Tibial nerve (tissue), 4 donors: ENCODE data around the gene RAPGEF2. TPM values are rescaled to one million over a fixed set of nuclear protein-coding genes. Genes with fewer than 3 reads are reported as not detected.
"Not testable (repeated sequence)": the region's sequence is repeated elsewhere in the genome, so short reads cannot be mapped to it uniquely, and the experiment has no call there.

ENCODE experiments used
- DNase-seq, 2 donors: peaks; one replicate each; pipeline ENCODE4 v3.0.0-alpha.2; 2019; ENCODE audit warnings: low spot score in 2 of 2
- H3K27ac ChIP-seq, 4 donors: fragments of 200-600 bp; sonication (generic) in 3 of 4; one replicate each; pipeline ENCODE4 v1.5.1; 2017 to 2019; ENCODE audit warnings: mild to moderate bottlenecking in 1 of 4
- H3K27me3 ChIP-seq, 2 donors: fragments of 200-600 bp; sonication (generic) in 1 of 2; one replicate each; pipeline versions ENCODE4 v1.5.1 to v1.6.0; 2017 to 2019
- H3K36me3 ChIP-seq, 3 donors: fragments of 200-600 bp; sonication (generic); one replicate each; pipeline ENCODE4 v1.5.1; 2018 to 2019
- H3K4me1 ChIP-seq, 4 donors: fragments of 200-600 bp; sonication (generic) in 3 of 4; one replicate each; pipeline ENCODE4 v1.5.1; 2017 to 2019
- H3K4me3 ChIP-seq, 4 donors: fragments of 200-600 bp; sonication (generic) in 3 of 4; one replicate each; pipeline ENCODE4 v1.5.1; 2017 to 2019; ENCODE audit warnings: mild to moderate bottlenecking in 1 of 4, moderate library complexity in 1 of 4
- H3K9me3 ChIP-seq, 4 donors: fragments of 200-600 bp; sonication (generic) in 3 of 4; one replicate each; pipeline ENCODE4 v1.5.1; 2017 to 2019
- EP300 ChIP-seq, 2 donors: sonication (generic); formaldehyde crosslinking; IDR thresholded peaks; one replicate each; pipeline ENCODE4 v1.6.1; 2017; ENCODE audit warnings: antibody characterized with exemption in 2 of 2, mild to moderate bottlenecking in 1 of 2
- POLR2A ChIP-seq, 2 donors: fragments of 450-650 bp; IDR thresholded peaks; one replicate each; pipeline ENCODE4 v1.6.1; 2017; ENCODE audit warnings: antibody characterized with exemption in 2 of 2, mild to moderate bottlenecking in 2 of 2, moderate library complexity in 2 of 2
- WGBS, 2 donors: methylation state at CpG; one replicate each; pipeline ENCODE4 v1.1.5; 2018; 5-methylcytosine and 5-hydroxymethylcytosine counted together
- total RNA-seq, 4 donors: library from RNA; depleted of rRNA; stranded (reverse); fragments of >200 nt; gene quantifications; one replicate each; pipeline ENCODE4 v1.1.0, GENCODE V29; 2016
- TF ChIP-seq, protein P1 (sequence below), 5 experiments: fragments of 200-600 bp in 3 of 5; fragments of 450-650 bp in 2 of 5; sonication (generic) in 3 of 5; IDR thresholded peaks; one replicate each; pipeline ENCODE4 v1.5.1; 2016 to 2019; ENCODE audit warnings: antibody characterized with exemption in 5 of 5, mild to moderate bottlenecking in 3 of 5, moderate library complexity in 2 of 5

Gene RAPGEF2
- total RNA-seq, 4 donors from 2014 or later: 61.0 to 81.5 (median 69.5) TPM

DNA sequence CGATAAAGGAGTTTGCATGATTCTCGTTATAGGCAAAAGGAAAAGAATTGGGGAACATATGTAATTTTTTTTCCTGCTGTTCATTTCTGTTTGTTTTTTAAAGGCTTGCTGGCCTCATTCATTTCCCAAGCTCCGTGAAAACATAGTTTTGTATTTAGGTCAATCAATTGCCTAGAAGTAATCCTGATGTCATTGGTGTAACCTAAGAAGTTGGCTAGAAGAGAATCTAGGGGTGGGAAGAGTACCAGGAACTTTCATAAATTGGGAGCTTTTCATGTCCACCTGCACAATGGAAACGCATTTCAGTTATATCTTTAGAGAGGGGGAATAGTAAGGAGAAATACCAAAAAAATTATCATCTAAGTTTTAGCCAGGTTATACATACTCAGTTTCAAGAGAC lies 3.8 kb downstream of the RAPGEF2 start:
- no peak for DNase-seq
- H3K4me1 ChIP-seq: peaks cover 0 to 62% (median 17%) of the 10 kb centered on the region in 4 donors
- H3K4me3 ChIP-seq: peak overlapping the region in 1 of 4 donors; percentile 100
- H3K27ac ChIP-seq: peak overlapping the region in 2 of 4 donors; percentile 65 to 98
- no peaks in the 10 kb centered on the region for H3K36me3 ChIP-seq
- 37 to 46% methylated on average over 4 of the region's 4 CpGs for WGBS, 2 donors
- H3K27me3 ChIP-seq: no peaks in the 10 kb centered on the region
- TF ChIP-seq EP300 (IDR thresholded peaks at IDR 0.05) (no peak), POLR2A (IDR thresholded peaks at IDR 0.05) (no peak)
- TF ChIP-seq, protein P1, sequence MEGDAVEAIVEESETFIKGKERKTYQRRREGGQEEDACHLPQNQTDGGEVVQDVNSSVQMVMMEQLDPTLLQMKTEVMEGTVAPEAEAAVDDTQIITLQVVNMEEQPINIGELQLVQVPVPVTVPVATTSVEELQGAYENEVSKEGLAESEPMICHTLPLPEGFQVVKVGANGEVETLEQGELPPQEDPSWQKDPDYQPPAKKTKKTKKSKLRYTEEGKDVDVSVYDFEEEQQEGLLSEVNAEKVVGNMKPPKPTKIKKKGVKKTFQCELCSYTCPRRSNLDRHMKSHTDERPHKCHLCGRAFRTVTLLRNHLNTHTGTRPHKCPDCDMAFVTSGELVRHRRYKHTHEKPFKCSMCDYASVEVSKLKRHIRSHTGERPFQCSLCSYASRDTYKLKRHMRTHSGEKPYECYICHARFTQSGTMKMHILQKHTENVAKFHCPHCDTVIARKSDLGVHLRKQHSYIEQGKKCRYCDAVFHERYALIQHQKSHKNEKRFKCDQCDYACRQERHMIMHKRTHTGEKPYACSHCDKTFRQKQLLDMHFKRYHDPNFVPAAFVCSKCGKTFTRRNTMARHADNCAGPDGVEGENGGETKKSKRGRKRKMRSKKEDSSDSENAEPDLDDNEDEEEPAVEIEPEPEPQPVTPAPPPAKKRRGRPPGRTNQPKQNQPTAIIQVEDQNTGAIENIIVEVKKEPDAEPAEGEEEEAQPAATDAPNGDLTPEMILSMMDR (IDR thresholded peaks at IDR 0.05): no peak
- H3K9me3 ChIP-seq: no peaks in the 10 kb centered on the region

DNA sequence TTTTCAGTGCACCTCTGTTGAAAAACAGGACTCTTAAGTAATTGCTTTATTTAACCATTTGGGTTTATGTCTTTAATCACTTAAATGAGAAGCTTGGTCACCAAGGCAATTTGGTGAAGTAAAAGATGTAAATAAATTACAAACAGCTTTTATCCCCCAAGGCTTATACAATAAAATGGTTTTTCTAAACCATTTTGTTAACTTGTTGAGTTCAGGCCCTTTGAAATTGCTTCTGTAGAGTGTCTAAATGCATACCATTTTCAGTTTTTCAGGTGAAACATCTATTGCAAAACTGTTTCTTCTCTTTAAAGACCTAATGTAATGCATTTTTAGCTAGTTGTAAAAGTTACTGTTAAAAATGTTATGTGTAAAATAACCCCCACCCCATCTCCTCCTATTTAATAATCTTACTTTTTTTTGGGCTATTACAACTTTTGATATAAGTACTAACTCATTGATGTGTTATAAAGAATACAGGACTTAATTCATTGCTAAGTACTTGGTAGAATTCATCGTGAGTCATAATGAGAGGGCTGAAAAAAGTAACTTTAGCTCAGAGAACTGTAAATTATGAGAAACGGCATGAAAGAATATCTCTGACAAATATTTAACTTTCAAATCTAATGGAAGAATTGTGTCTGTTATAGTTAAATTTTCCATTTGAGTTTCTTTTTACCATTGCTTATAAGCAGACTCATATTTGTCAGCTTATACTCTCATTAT lies 4.5 kb downstream of the RAPGEF2 start:
- no peaks in the 10 kb centered on the region for H3K9me3 ChIP-seq
- peaks cover 0 to 57% (median 17%) of the 10 kb centered on the region in 4 donors for H3K4me1 ChIP-seq
- 5 to 11% methylated on average over 2 of the region's 2 CpGs for WGBS, 2 donors
- H3K4me3 ChIP-seq: no peak overlapping the region
- DNase-seq: no peak
- H3K36me3 ChIP-seq: no peaks in the 10 kb centered on the region
- TF ChIP-seq, protein P1 (IDR thresholded peaks at IDR 0.05): no peak
- TF ChIP-seq EP300 (IDR thresholded peaks at IDR 0.05) (no peak), POLR2A (IDR thresholded peaks at IDR 0.05) (no peak)
- H3K27me3 ChIP-seq: no peaks in the 10 kb centered on the region
- H3K27ac ChIP-seq: peak overlapping the region in 1 of 4 donors; percentile 12

DNA sequence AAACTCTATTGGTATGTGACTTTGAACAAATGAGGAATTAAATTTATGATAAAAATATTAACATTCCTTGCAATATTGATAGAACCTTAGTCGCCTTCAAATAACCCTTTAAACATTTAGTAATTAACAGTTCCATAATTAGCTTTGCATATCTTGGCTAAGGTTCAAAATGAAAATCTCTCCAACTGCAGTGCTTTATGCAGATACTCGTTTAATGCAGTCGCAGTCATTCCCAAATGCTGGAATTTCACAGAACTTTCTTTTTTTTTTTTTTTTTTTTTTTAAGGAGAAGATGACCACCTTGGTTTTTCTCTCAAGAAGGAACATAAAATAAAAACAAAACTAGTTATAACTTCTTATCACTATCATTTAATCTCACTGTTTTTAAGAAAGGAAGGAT lies 5.2 kb downstream of the RAPGEF2 start:
- 39 to 47% methylated on average over 3 of the region's 3 CpGs for WGBS, 2 donors
- TF ChIP-seq POLR2A (IDR thresholded peaks at IDR 0.05): no peak
- Histone ChIP-seq H3K36me3 (no peaks in the 10 kb centered on the region), H3K27me3 (no peaks in the 10 kb centered on the region), H3K4me3 (no peak overlapping the region), H3K4me1 (peaks cover 0 to 56% (median 17%) of the 10 kb centered on the region in 4 donors), H3K27ac (no peak overlapping the region), H3K9me3 (no peaks in the 10 kb centered on the region)
- no peak for DNase-seq

GRCh38 chr4:159110961-159111360 lies 8.1 kb downstream of the RAPGEF2 start:
- Histone ChIP-seq H3K27ac (no peak overlapping the region), H3K9me3 (peaks cover 0 to 6% (median 2%) of the 10 kb centered on the region in 4 donors), H3K4me1 (peaks cover 0 to 42% (median 12%) of the 10 kb centered on the region in 4 donors), H3K36me3 (no peaks in the 10 kb centered on the region), H3K27me3 (no peaks in the 10 kb centered on the region), H3K4me3 (no peak overlapping the region)
- WGBS, 2 donors: 86% methylated on average over 5 of the region's 5 CpGs
- TF ChIP-seq, protein P1 (IDR thresholded peaks at IDR 0.05): no peak
- TF ChIP-seq EP300 (IDR thresholded peaks at IDR 0.05) (no peak), POLR2A (IDR thresholded peaks at IDR 0.05) (no peak)
- no peak for DNase-seq

DNA sequence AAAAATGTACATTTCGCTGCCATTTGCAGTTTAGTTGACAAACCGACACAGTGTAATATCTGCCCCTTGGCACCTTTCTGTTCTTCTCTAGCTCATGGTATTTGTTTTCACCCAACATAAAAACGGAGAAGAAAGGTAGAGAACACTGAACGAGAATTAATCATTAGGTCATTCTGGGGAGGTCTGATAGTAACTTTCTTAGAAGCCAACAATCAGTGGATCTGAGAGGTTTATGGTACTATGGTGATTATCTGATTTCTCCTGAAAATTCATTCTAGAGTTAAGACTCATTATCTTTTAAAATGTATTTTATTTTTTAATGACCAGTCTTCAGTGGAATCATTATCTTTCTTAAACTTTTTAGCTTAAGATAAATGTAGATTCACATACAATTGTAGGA lies 8.5 kb downstream of the RAPGEF2 start:
- Histone ChIP-seq H3K27me3 (no peaks in the 10 kb centered on the region), H3K27ac (no peak overlapping the region), H3K4me3 (no peak overlapping the region), H3K9me3 (peaks cover 0 to 6% (median 2%) of the 10 kb centered on the region in 4 donors), H3K4me1 (peaks cover 0 to 37% (median 10%) of the 10 kb centered on the region in 4 donors), H3K36me3 (no peaks in the 10 kb centered on the region)
- no peak for DNase-seq
- TF ChIP-seq, protein P1 (IDR thresholded peaks at IDR 0.05): no peak
- TF ChIP-seq EP300 (IDR thresholded peaks at IDR 0.05) (no peak), POLR2A (IDR thresholded peaks at IDR 0.05) (no peak)
- WGBS, 2 donors: 81 to 84% methylated on average over 4 of the region's 4 CpGs

DNA sequence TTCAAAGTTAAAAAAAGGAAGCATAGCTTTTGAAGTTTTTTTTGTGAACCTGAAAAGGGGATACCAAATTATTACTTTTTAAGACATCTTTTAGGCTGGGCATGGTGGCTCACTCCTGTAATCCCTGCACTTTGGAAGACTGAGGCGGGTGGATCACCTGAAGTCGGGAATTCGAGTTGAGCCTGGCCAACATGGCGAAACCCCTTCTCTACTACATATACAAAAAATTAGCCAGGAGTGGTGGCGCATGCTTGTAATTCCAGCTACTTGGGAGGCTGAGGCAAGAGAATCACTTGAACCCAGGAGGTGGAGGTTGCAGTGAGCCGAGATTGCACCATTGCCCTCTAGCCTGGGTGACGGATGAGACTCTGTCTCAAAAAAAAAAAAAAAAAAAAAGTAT lies 10.5 kb downstream of the RAPGEF2 start:
- 97 to 99% methylated on average over 7 of the region's 7 CpGs for WGBS, 2 donors

DNA sequence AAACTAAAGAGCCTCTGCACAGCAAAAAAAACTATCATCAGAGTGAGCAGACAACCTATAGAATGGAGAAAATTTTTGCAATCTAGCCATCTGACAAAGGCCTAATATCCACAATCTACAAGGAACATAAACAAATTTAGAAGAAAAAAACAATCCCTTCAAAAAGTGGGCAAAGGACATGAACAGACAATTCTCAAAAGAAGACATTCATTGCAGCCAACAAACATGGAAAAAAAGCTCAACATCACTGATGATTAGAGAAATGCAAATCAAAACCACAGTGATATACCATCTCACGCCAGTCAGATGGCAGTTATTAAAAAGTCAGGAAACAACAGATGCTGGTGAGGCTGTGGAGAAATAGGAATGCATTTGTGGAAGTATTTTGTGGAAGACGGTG lies 13.2 kb downstream of the RAPGEF2 start:
- not testable (repeated sequence) for H3K36me3 ChIP-seq, H3K4me3 ChIP-seq, H3K9me3 ChIP-seq, DNase-seq, H3K27me3 ChIP-seq, H3K4me1 ChIP-seq, H3K27ac ChIP-seq
- 87 to 89% methylated on average over 2 of the region's 2 CpGs for WGBS, 2 donors

More for the DNA sequence above, 10.5 kb downstream of the RAPGEF2 start:
- not testable (repeated sequence) for H3K9me3 ChIP-seq, H3K36me3 ChIP-seq, H3K27ac ChIP-seq, H3K27me3 ChIP-seq, DNase-seq, H3K4me3 ChIP-seq
- H3K4me1 ChIP-seq: peaks cover 0 to 18% (median 0%) of the 10 kb centered on the region in 4 donors

DNA sequence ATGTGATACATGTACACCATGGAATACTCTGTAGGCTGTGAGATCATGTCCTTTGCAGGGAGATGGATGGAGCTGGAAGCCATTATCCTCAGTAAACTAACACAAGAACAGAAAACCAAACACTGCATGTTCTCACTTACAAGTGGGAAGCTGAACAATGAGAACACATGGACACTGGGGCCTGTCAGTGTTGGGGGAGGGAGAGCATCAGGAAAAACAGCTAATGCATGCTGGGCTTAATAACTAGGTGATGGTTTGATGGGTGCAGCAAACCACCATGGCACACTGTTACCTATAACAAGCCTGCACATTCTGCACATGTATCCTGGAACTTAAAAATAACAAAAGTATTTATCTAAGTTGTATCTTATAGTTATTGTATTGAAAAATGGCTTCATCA lies 13.8 kb downstream of the RAPGEF2 start:
- not testable (repeated sequence) for H3K36me3 ChIP-seq, H3K4me3 ChIP-seq, H3K4me1 ChIP-seq, DNase-seq, H3K27ac ChIP-seq, H3K9me3 ChIP-seq, H3K27me3 ChIP-seq
